Inferior parietal cortex (tissue), 1 donor: ENCODE results near the gene UBE2M.
A peak's percentile ranks its signal among the peaks of the same experiment; 100 is the strongest.
"Not testable (repeated sequence)": the region's sequence is repeated elsewhere in the genome, so short reads cannot be mapped to it uniquely, and the experiment has no call there.

Source experiments
- DNase-seq: peaks from one replicate; pipeline ENCODE4 v3.0.0-alpha.2; 2016; ENCODE audit errors: extremely low spot score

Gene UBE2M

GRCh38 chr19:58558066-58558622 is at the start of gene UBE2M:
Gene UBE2M, minus strand, starts transcription at chr19:58558611. Its CDS starts 230 bp downstream, at chr19:58558381.
- no peak for DNase-seq

GRCh38 chr19:58607213-58607612 is 48.8 kb upstream of the UBE2M start:
- DNase-seq = not testable (repeated sequence)

GRCh38 chr19:58606251-58606896 is 48.0 kb upstream of the UBE2M start:
- DNase-seq = not testable (repeated sequence)

- DNase-seq = no peak
These were observed 27.8 kb upstream of the UBE2M start for GRCh38 chr19:58586133-58586765.

GRCh38 chr19:58585442-58586132 is 27.2 kb upstream of the UBE2M start:
- DNase-seq = peak; percentile 0

GRCh38 chr19:58584498-58585441 is 26.4 kb upstream of the UBE2M start:
- peak; percentile 5 for DNase-seq

GRCh38 chr19:58582985-58583384 is 24.6 kb upstream of the UBE2M start:
- no peak for DNase-seq

- peak; percentile 83 for DNase-seq
These were observed 23.1 kb upstream of the UBE2M start for GRCh38 chr19:58581227-58582141.

GRCh38 chr19:58579473-58580142 is 21.2 kb upstream of the UBE2M start:
- no peak for DNase-seq

GRCh38 chr19:58578012-58578925 is 19.9 kb upstream of the UBE2M start:
- DNase-seq = no peak

GRCh38 chr19:58577581-58577980 is 19.2 kb upstream of the UBE2M start:
- DNase-seq = not testable (repeated sequence)

- DNase-seq = peak; percentile 91
These were observed 17.0 kb upstream of the UBE2M start for GRCh38 chr19:58575183-58576041.

GRCh38 chr19:58573658-58574164 is 15.3 kb upstream of the UBE2M start:
- no peak for DNase-seq

GRCh38 chr19:58572818-58573657 is 14.6 kb upstream of the UBE2M start, which contains the start of gene MZF1:
Gene MZF1, minus strand, starts transcription at chr19:58573335. Its CDS starts 1,946 bp downstream, at chr19:58571389.
- peak; percentile 99 for DNase-seq

- no peak for DNase-seq
These were observed 13.8 kb upstream of the UBE2M start for GRCh38 chr19:58572026-58572817.

- DNase-seq = no peak
These were observed 13.2 kb upstream of the UBE2M start for GRCh38 chr19:58571575-58571947.
